HG03280 (cell line): ENCODE data around the gene COQ10B.
"Not testable (repeated sequence)": the region's sequence is repeated elsewhere in the genome, so short reads cannot be mapped to it uniquely, and the experiment has no call there.

Source experiments
- ATAC-seq: cut with Tn5 transposase; IDR thresholded peaks from one replicate; pipeline ENCODE4 v1.9.1; 2021; ENCODE audit warnings: mild to moderate bottlenecking, moderate library complexity; ENCODE audit not compliant: unreplicated experiment

Gene COQ10B

GRCh38 chr2:197453123-197453913 lies at the start of gene COQ10B:
Gene COQ10B (plus strand): TSS chr2:197453552. CDS start chr2:197453561, 9 bp downstream.
- ATAC-seq = peak; percentile 95

DNA sequence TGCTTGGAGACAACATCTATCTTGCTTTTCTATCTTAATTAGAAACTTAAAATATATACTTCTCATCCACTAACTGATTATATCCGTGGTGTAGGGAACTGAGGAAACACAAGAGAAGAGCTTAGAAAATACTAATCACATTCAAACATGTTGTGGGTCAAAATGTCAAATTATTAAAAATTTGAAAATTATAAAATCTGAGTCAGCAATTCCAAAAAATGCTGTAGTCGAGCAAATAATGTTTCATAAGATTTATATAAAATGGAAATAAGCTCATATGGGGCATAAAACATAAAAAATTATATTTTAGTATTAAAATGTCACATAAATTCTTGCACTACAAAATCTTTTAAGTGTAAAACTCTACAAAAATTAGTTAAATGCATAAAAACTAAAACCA lies 47.8 kb upstream of the COQ10B start:
- ATAC-seq = no peak

DNA sequence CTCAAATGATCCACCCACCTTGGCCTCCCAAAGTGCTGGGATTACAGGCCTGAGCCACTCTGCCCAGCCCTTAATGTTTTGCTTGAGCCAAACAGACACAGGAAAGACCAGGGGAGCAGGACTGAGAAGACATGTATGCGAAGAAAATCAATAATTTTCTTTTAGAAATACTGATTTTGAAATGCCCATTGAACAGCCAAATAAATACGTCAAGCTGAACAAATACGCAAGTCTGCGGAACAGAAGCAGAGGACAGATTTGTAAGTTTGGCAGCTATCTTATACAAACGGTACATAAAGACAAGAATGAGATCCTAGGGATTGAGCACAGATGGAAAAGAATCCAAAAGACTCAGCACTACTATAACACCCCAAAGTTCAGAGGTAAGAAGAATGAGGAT lies 39.3 kb upstream of the COQ10B start:
- ATAC-seq = no peak

DNA sequence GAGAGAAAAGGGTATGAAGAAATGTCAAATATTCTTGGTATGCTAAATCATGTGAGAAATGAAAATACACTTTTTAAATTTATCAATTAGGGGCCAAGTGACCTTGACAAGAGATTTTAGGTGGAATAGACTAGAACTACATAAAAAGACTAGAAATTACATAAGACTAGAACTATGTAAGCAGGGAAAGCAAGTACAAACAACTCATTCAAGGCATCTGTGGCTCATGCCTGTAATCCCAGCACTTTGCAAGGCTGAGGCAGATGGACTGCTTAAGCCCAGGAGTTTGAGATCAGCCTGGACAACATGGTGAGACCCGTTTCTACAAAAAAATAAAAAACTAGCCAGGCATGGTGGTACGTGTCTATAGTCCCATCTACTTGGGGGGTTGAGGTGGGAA lies 38.8 kb upstream of the COQ10B start:
- ATAC-seq = no peak

- no peak for ATAC-seq
These were observed 37.1 kb upstream of the COQ10B start for GRCh38 chr2:197416268-197416667.

DNA sequence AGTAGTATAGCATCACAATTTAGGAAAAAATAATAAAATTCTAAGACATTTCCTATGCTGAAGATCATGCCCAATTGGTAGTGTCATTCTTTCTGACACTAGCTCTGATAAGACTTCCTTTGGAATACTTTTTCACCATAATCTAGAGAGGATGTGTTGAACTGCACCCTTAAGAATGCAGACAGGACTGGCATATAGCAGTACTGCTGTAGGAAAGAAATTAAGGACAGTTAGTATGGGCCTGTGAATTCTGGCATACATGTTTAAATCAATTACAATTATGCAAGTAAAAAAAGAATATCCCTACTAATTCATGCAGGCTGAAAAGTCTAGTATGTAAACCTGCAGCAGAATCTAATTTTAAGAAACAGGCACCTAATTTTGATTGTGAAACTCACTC lies 33.9 kb upstream of the COQ10B start:
- ATAC-seq = no peak

GRCh38 chr2:197423307-197423706 lies 30.0 kb upstream of the COQ10B start:
- no peak for ATAC-seq

- ATAC-seq = no peak
These were observed 27.8 kb upstream of the COQ10B start for GRCh38 chr2:197425550-197425949.

DNA sequence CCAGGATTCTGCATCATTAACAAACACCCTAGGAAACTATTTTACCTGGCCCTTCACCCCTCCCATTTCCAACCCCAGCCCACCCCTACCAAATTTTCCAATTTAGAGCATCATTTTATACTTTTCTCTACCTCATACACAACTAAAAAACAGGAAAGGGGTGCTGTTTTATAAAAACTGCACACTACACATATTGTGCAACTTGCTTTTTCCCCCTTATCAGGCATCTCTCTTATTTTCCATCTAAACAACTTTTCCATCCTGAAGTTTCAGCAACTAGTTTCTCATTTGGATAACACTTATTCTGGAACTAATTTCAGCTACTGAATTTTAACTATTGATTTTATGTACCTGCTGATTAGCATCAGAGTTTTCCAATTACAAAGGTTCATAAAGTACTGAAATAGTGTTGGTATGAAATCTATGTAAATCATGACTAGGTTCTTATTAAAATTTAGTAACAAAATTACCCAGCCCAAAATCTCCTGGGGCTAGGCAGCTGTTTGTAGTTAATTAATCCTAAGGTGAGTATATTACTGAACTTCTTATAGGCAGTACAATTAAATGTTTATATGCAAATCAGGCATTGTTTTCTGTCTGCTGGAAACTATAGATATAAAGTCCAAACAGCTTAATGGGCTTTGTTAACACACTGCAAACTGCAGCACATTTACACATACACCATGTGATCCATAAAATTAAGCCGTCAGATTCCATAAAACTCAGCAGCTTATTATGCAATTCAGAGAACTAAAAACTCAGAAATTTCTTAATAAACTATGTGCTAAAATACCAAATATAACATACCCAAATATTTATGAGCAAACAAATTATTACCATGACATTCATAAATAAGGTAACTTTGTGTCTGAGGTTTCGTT lies 26.4 kb upstream of the COQ10B start:
- no peak for ATAC-seq

DNA sequence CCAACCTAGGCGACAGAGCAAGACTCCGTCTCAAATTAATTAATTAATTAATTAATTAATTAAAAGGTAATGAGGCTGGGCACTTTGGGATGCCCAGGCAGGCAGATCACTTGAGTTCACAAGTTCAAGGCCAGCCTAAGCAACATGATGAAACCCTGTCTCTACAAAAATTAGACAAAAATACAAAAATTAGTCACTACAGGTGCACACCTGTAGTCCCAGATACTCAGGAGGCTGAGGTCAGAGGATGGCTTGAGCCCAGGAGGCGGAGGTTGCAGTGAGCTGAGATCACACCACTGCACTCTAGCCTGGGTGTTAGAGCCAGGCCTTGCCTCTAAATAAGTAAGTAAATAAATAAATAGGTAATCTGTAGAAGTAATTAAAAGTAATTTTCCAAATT lies 25.4 kb upstream of the COQ10B start:
- no peak for ATAC-seq

GRCh38 chr2:197431858-197432257 lies 21.5 kb upstream of the COQ10B start:
- ATAC-seq = no peak

DNA sequence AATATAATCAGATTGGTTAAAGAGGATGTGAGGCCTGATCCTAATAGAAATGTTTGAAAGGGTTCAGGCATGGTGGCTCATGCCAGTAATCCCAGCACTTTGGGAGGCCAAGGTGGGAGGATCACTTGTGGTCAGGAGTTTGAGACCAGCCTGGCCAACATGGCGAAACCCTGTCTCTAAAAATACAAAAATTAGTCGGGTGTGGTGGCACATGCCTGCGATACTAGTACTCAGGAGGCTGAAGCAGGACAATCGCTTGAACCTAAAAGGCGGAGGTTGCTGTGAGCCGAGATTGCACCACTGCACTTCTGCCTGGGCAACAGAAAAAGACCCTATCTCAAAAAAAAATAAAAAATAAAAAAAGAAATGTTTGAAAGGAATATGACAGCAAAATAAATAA lies 20.8 kb upstream of the COQ10B start:
- not testable (repeated sequence) for ATAC-seq

- ATAC-seq = no peak
These were observed 19.4 kb upstream of the COQ10B start for GRCh38 chr2:197433780-197434438.

GRCh38 chr2:197434541-197435513 lies 18.5 kb upstream of the COQ10B start, which contains the start of gene SF3B1:
Gene SF3B1 (minus strand): TSS chr2:197435028. CDS start chr2:197434999, 29 bp downstream.
- ATAC-seq = peak; percentile 96

- peak; percentile 0 for ATAC-seq
These were observed 17.5 kb upstream of the COQ10B start for GRCh38 chr2:197435598-197436420.

GRCh38 chr2:197437380-197437779 lies 16.0 kb upstream of the COQ10B start:
- no peak for ATAC-seq

DNA sequence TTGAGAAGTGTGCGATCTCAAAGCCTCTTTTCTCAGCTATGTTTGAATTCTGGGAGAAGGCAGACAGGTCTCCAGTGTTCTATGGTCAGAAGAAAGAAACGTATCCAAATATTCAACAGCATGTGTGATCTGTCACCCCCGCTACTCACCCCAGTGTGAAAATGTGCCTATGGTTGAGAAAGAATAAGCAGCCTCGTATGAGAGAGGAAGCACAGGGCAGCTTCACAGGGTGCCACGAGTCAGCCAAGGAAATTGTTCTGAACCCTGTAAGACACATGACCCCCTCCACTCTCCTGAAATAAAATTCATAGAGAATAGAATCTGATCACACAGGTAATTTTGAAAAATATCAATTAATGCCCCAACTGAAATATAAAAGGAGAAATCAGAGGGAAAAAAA lies 10.5 kb upstream of the COQ10B start:
- ATAC-seq = no peak

- no peak for ATAC-seq
These were observed 7.6 kb upstream of the COQ10B start for GRCh38 chr2:197445746-197446145.

GRCh38 chr2:197446844-197447243 lies 6.5 kb upstream of the COQ10B start:
- ATAC-seq = no peak
